ENCODE measurements around the gene TAAR5.
"Not testable (repeated sequence)": the region's sequence is repeated elsewhere in the genome, so short reads cannot be mapped to it uniquely, and the experiment has no call there.

- not testable (repeated sequence) for TF ChIP-seq CTCF (IDR thresholded peaks at IDR 0.05); ZFX (IDR thresholded peaks at IDR 0.05; ENCODE audit: borderline replicate concordance)
These were observed 29.5 kb downstream of the TAAR5 start for GRCh38 chr6:132560087-132560486.

All from 22Rv1 (cell line).